Measurements from ENCODE around the gene CBLB. TPM values are rescaled to one million over a fixed set of nuclear protein-coding genes. Genes with fewer than 3 reads are reported as not detected.

The CBLB gene
- total and polyA plus RNA-seq, 2 of the 4 experiments (the other 2 are of a cell fraction) = 10.1 to 20.1 TPM

DNA sequence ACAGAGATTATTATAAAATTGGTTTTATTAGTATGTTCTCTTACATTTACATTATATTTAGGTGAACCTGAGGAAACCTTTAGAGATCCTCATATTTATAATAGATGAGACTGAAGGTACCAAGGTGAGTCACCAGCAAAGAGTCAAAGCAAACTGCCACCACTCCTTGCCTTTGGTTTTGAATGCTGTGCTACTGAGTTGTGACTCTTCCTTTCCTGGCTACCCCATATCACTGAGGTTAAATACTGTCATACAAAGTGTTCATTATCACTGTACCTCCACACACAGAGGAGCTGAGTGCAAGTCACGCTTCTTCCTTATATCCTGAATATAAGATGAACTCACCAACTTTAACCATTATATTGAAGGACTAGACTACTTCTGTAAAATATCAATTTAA is 168.2 kb downstream of the CBLB start:
- no peak overlapping the region for H3K14ac ChIP-seq (replicated peaks; ENCODE audit: low read depth, low read length)

More for the DNA sequence above, 168.2 kb downstream of the CBLB start:
- Histone ChIP-seq H3K56ac (ENCODE audit: extremely low read depth, insufficient read depth, low read length) (no peak overlapping the region), H2BK5ac (ENCODE audit: low read depth, low read length, poor library complexity, severe bottlenecking) (no peak overlapping the region), H3K36me3 (ENCODE audit: control insufficient read depth, insufficient read depth, low read length) (peaks cover 16% of the 10 kb centered on the region), H4K5ac (ENCODE audit: low read depth, low read length) (no peak overlapping the region), H2BK120ac (ENCODE audit: low read depth, low read length) (no peak overlapping the region), H3K4me2 (ENCODE audit: low read depth, low read length) (no peak overlapping the region), H3K4ac (ENCODE audit: low read depth, low read length) (no peak overlapping the region), H2AK9ac (replicated peaks; ENCODE audit: low read depth, low read length, poor library complexity) (no peak overlapping the region), H3K9ac (ENCODE audit: low read depth, low read length) (no peak overlapping the region), H3K4me3 (ENCODE audit: insufficient read depth, low read depth, low read length) (no peak overlapping the region), H2BK15ac (ENCODE audit: low read depth, low read length) (no peak overlapping the region), H4K20me1 (ENCODE audit: insufficient read depth, low read length) (no peaks in the 10 kb centered on the region), H2AFZ (replicated peaks; ENCODE audit: low read length, poor library complexity) (no peak overlapping the region), H3K79me1 (ENCODE audit: low read depth in 1 of 2, low read length in 2 of 2) (no peaks in the 10 kb centered on the region; a peak in 1 of 4 replicates), H3K4me1 (ENCODE audit: control insufficient read depth, insufficient read depth, low read length) (no peaks in the 10 kb centered on the region), H3K18ac (ENCODE audit: low read depth, low read length) (no peak overlapping the region), H3K23ac (ENCODE audit: low read depth, low read length) (no peak overlapping the region), H4K8ac (ENCODE audit: low read depth in 2 of 2, low read length in 2 of 2) (no peak overlapping the region), H3K9me3 (ENCODE audit: control insufficient read depth, insufficient read depth, low read length) (no peaks in the 10 kb centered on the region), H4K91ac (ENCODE audit: insufficient read depth, low read depth, low read length) (no peak overlapping the region), H2BK20ac (ENCODE audit: low read depth, low read length) (no peak overlapping the region), H3K27ac (ENCODE audit: insufficient read depth, low read length) (no peak overlapping the region), H2AK5ac (ENCODE audit: low read depth, low read length) (no peak overlapping the region), H3K27me3 (ENCODE audit: control insufficient read depth, insufficient read depth, low read length) (no peaks in the 10 kb centered on the region), H3K9me1 (ENCODE audit: insufficient read depth, low read length) (peaks cover 3% of the 10 kb centered on the region; the same call in 1 of the 2 replicates)
- POLR2A ChIA-PET (ENCODE audit: unreplicated experiment) = interaction anchor here (0.8 kb wide), 1 partner anchor 145 kb away, joined by 3 read pairs; no protein-coding TSS in a partner anchor
- DNase-seq = no peak
- ATAC-seq (ENCODE audit: low read depth) = no peak
- CTCF ChIA-PET = no interaction called here
- no CpG with 5 or more reads among the region's 1 CpG for WGBS, 2 experiments (ENCODE audit: extremely low coverage in 2 of 2, insufficient read length in 1 of 2)
- in situ Hi-C loops (cut with MboI; ENCODE audit: low sequenced_read_pairs) (no loop called here), intact Hi-C loops (cut with micrococcal nuclease) (no loop called here), dilution Hi-C loops (cut with HindIII; ENCODE audit: low sequenced_read_pairs, unreplicated experiment) (no loop called here)
- BruUV-seq (replicated peaks) = no TSS peak
- no peak for TF ChIP-seq NFE2L2 (IDR thresholded peaks at IDR 0.05; ENCODE audit: low read depth, low read length)
- TF ChIP-seq RFX5 (IDR thresholded peaks at IDR 0.05; ENCODE audit: low read depth, low read length) = no peak
- TF ChIP-seq FOS (IDR thresholded peaks at IDR 0.05; ENCODE audit: low read depth, low read length) = no peak
- TF ChIP-seq POLR2A (IDR thresholded peaks at IDR 0.05; ENCODE audit: low read depth, low read length) = no peak
- no peak for TF ChIP-seq MAZ (IDR thresholded peaks at IDR 0.05; ENCODE audit: borderline replicate concordance, low read depth, low read length)
- no peak for TF ChIP-seq MXI1 (IDR thresholded peaks at IDR 0.05; ENCODE audit: borderline replicate concordance, low read depth, low read length)
- TF ChIP-seq RCOR1 (IDR thresholded peaks at IDR 0.05; ENCODE audit: insufficient replicate concordance, low read length) = no peak
- TF ChIP-seq CEBPB (IDR thresholded peaks at IDR 0.05; ENCODE audit: low read depth, low read length) = no peak
- no peak for TF ChIP-seq MAFK (IDR thresholded peaks at IDR 0.05; ENCODE audit: low read depth, low read length)
- TF ChIP-seq RAD21 (IDR thresholded peaks at IDR 0.05; ENCODE audit: low read length) = no peak
- no peak for TF ChIP-seq BHLHE40 (IDR thresholded peaks at IDR 0.05; ENCODE audit: low read depth, low read length)
- TF ChIP-seq, protein P1, sequence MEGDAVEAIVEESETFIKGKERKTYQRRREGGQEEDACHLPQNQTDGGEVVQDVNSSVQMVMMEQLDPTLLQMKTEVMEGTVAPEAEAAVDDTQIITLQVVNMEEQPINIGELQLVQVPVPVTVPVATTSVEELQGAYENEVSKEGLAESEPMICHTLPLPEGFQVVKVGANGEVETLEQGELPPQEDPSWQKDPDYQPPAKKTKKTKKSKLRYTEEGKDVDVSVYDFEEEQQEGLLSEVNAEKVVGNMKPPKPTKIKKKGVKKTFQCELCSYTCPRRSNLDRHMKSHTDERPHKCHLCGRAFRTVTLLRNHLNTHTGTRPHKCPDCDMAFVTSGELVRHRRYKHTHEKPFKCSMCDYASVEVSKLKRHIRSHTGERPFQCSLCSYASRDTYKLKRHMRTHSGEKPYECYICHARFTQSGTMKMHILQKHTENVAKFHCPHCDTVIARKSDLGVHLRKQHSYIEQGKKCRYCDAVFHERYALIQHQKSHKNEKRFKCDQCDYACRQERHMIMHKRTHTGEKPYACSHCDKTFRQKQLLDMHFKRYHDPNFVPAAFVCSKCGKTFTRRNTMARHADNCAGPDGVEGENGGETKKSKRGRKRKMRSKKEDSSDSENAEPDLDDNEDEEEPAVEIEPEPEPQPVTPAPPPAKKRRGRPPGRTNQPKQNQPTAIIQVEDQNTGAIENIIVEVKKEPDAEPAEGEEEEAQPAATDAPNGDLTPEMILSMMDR (conservative IDR thresholded peaks at IDR 0.05; ENCODE audit: low read depth, low read length) = no peak
- TF ChIP-seq, protein P2, sequence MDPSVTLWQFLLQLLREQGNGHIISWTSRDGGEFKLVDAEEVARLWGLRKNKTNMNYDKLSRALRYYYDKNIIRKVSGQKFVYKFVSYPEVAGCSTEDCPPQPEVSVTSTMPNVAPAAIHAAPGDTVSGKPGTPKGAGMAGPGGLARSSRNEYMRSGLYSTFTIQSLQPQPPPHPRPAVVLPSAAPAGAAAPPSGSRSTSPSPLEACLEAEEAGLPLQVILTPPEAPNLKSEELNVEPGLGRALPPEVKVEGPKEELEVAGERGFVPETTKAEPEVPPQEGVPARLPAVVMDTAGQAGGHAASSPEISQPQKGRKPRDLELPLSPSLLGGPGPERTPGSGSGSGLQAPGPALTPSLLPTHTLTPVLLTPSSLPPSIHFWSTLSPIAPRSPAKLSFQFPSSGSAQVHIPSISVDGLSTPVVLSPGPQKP (IDR thresholded peaks at IDR 0.05; ENCODE audit: borderline replicate concordance, low read depth, low read length) = no peak
- no peak for TF ChIP-seq CHD1 (IDR thresholded peaks at IDR 0.05; ENCODE audit: low read depth, low read length)
- TF ChIP-seq, protein P3, sequence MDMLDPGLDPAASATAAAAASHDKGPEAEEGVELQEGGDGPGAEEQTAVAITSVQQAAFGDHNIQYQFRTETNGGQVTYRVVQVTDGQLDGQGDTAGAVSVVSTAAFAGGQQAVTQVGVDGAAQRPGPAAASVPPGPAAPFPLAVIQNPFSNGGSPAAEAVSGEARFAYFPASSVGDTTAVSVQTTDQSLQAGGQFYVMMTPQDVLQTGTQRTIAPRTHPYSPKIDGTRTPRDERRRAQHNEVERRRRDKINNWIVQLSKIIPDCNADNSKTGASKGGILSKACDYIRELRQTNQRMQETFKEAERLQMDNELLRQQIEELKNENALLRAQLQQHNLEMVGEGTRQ (IDR thresholded peaks at IDR 0.05; ENCODE audit: low read depth, low read length) = no peak
- no peak for TF ChIP-seq SMC3 (IDR thresholded peaks at IDR 0.05; ENCODE audit: low read depth, low read length)
